GM12878 (cell line): Measurements from ENCODE around the gene CLUH. TPM values are rescaled to one million over a fixed set of nuclear protein-coding genes. Genes with fewer than 3 reads are reported as not detected.

Experiments
- ATAC-seq: fragments of 200-7000 bp; cut with Tn5 transposase; 3 replicates; pipeline ENCODE4 v1.9.1; 2020; ENCODE audit warnings: mild to moderate bottlenecking, moderate library complexity
- BruUV-seq: library from RNA; stranded (reverse); fragments of 400-500 nt; replicated peaks from 2 replicates; lab custom pipeline; 2021; lab: Mats Ljungman, UMichigan
- CTCF ChIA-PET: fragments of 300-600 bp; sonication (Branson Sonifier 250); formaldehyde crosslinking; extraction: SDS; loops from one replicate; lab custom pipeline; 2021; ENCODE audit warnings: inconsistent platforms; lab: Yijun Ruan, JAX
- POLR2A ChIA-PET: fragments of 350-600 bp; formaldehyde crosslinking; extraction: SDS; loops from one replicate; lab custom pipeline; 2021; ENCODE audit warnings: inconsistent platforms; lab: Charles Lee
- RAD21 ChIA-PET: fragments of 300-600 bp; sonication (Branson Sonifier 250); formaldehyde crosslinking; loops from one replicate; lab custom pipeline; 2023; ENCODE audit warnings: antibody characterized with exemption; ENCODE audit not compliant: unreplicated experiment; lab: Charles Lee
- SMC1A ChIA-PET: fragments of 300-600 bp; sonication (Branson Sonifier 250); formaldehyde crosslinking; loops from one replicate; lab custom pipeline; 2023; ENCODE audit not compliant: unreplicated experiment, uncharacterized antibody; lab: Charles Lee
- DNase-seq: peaks from one replicate; pipeline ENCODE4 v3.0.0-alpha.2; 2011; ENCODE audit warnings: low read depth, low spot score
- FAIRE-seq: peaks from 3 replicates; lab custom pipeline; 2011; peaks lifted over from hg19 to GRCh38; lab: Jason Lieb, UNC
- H2AFZ ChIP-seq: 2 replicates; pipeline ENCODE4 v1.6.0; 2011; ENCODE audit warnings: low read depth, low read length, control low read depth; ENCODE audit not compliant: control insufficient read depth
- H3K27ac ChIP-seq: 2 replicates; pipeline ENCODE4 v1.5.1; 2011; ENCODE audit warnings: control low read depth; ENCODE audit not compliant: control insufficient read depth, insufficient read depth
- H3K27me3 ChIP-seq, 2 experiments: replicated peaks in 1 of 2; 2 replicates each; pipeline versions ENCODE4 v1.6.0 to v1.6.1; 2011; ENCODE audit warnings: low read length in 1 of 2; ENCODE audit not compliant: control insufficient read depth in 2 of 2, insufficient read depth in 2 of 2
- H3K36me3 ChIP-seq, 2 experiments: 2 replicates each; pipeline ENCODE4 v1.5.1; 2011; ENCODE audit warnings: low read length in 1 of 2; ENCODE audit not compliant: control insufficient read depth in 2 of 2, insufficient read depth in 2 of 2
- H3K4me1 ChIP-seq: 2 replicates; pipeline ENCODE4 v1.6.1; 2011; ENCODE audit warnings: mild to moderate bottlenecking, low read length, moderate library complexity, mixed read lengths; ENCODE audit not compliant: control insufficient read depth, insufficient read depth
- H3K4me2 ChIP-seq: 2 replicates; pipeline ENCODE4 v1.6.0; 2011; ENCODE audit warnings: control low read depth; ENCODE audit not compliant: control insufficient read depth, insufficient read depth
- H3K4me3 ChIP-seq: fragments of 200-600 bp; sonication (generic); 2 replicates; pipeline ENCODE4 v1.5.1; 2016
- H3K79me2 ChIP-seq: 2 replicates; pipeline ENCODE4 v1.6.0; 2011; ENCODE audit warnings: low read length; ENCODE audit not compliant: control insufficient read depth, insufficient read depth
- H3K9ac ChIP-seq: 2 replicates; pipeline ENCODE4 v1.8.0; 2011; ENCODE audit warnings: low read length, control low read depth, mixed read lengths; ENCODE audit not compliant: control insufficient read depth, insufficient read depth
- H3K9me3 ChIP-seq: replicated peaks from 3 replicates; pipeline ENCODE4 v1.5.1; 2011; ENCODE audit warnings: mild to moderate bottlenecking, low read length; ENCODE audit not compliant: control insufficient read depth, insufficient read depth
- H4K20me1 ChIP-seq: 2 replicates; pipeline ENCODE4 v1.6.0; 2011; ENCODE audit not compliant: control insufficient read depth, insufficient read depth
- CHD2 ChIP-seq: IDR thresholded peaks from 2 replicates; pipeline ENCODE4 v1.6.1; 2011; ENCODE audit warnings: low read depth, low read length, improper control_type of control experiment, borderline replicate concordance
- FOXM1 ChIP-seq: IDR thresholded peaks from 2 replicates; pipeline ENCODE4 v1.6.1; 2012; ENCODE audit warnings: low read depth, mild to moderate bottlenecking, inconsistent platforms, low read length, moderate library complexity
- KLF5 ChIP-seq: fragments of 450-650 bp; IDR thresholded peaks from 2 replicates; pipeline ENCODE4 v1.6.1; 2014; ENCODE audit warnings: mild to moderate bottlenecking; ENCODE audit not compliant: partially characterized antibody
- WGBS: methylation state at CpG from one replicate; pipeline ENCODE4 v1.1.6; 2016; ENCODE audit warnings: low lambda C conversion rate; ENCODE audit not compliant: insufficient replicate concordance, insufficient coverage; ENCODE audit errors: missing lambda C conversion rate; 5-methylcytosine and 5-hydroxymethylcytosine counted together
- in situ Hi-C: fragments of 300-500 bp; cut with MboI; formaldehyde crosslinking; loops from 9 replicates; pipeline ENCODE4 v1.14.3; 2018; ENCODE audit warnings: mixed read lengths
- intact Hi-C: fragments of 100-400 bp; cut with micrococcal nuclease; formaldehyde crosslinking; loops from one replicate; pipeline ENCODE4 v1.14.2; 2022; ENCODE audit not compliant: unreplicated experiment
- polyA plus RNA-seq, 11 experiments: library from polyadenylated mRNA; depleted of rRNA in 4 of 11; unstranded in 6 of 11; stranded (reverse) in 5 of 11; fragments of >200 nt; fragmentation: Nextera tagmentation in 4 of 11; fragmentation: Illumina TruSeq in 1 of 11; extraction: Ambion mirVana in 4 of 11; extraction: Trizol in 1 of 11; gene quantifications; 1 replicate in 1 of 11; 2 replicates in 10 of 11; pipeline versions ENCODE4 v1.2.1 to v1.2.3, GENCODE V29; 2011 to 2016; ENCODE audit warnings: inconsistent platforms in 2 of 11, missing spikeins in 2 of 11, low read depth in 1 of 11
- total RNA-seq, 4 experiments: library from RNA; depleted of rRNA in 3 of 4; stranded (reverse); fragments of >200 nt in 3 of 4; fragmentation: Illumina TruSeq in 1 of 4; extraction: Trizol in 1 of 4; gene quantifications; 2 replicates each; pipeline versions ENCODE4 v1.2.1 to v1.2.3, GENCODE V29; 2013 to 2021
- TF ChIP-seq, protein P1 (sequence below): IDR thresholded peaks from 2 replicates; pipeline ENCODE4 v1.6.1; 2011; ENCODE audit warnings: low read depth, low read length, improper control_type of control experiment, borderline replicate concordance

The CLUH gene
- total and polyA plus RNA-seq, 10 of the 15 experiments (the other 5 are each of a cell fraction or from before 2014, with no cell fraction given) = 0.11 to 147 (median 60.2) TPM

DNA sequence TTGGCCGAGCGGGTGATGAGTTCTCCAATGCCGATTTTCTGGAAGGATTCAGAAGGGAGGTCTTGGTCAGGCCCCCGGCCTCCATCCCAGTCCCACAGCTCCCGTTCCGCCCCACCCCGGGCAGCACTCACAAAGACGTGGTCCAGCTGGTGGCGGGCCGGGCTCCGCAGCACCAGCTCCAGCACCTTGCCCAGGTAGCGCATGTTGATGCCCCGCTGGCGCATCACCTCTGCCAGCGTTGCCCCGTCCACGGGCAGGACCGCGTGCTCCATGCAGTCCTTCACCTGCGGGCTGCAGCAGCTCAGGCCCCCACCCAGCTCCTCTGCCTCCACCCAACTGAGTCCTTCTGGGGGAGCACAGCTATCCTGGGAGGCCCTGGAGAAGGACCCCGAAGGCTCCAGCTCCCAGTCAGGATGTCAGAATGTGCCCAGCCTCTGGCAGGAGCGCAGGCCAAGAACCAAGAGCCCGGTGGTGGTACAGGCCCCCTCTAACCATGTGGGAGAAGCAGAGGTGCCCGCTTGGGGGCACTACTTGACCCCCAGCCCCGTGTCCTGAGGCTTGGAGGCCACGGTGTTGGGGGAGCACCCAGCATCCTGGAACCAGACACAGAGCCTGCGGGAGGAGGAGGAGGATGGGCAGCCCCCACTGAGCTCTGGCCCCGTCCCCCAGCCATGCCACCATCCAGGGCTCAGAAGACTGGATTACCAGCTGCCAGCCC is 16.2 kb downstream of the CLUH start:
- no peak overlapping the region for H3K9ac ChIP-seq
- peaks cover 0 to 56% of the 10 kb centered on the region in 2 experiments; a peak in 3 of 4 replicates for H3K36me3 ChIP-seq
- ChIA-PET CTCF (no interaction called here), POLR2A (no interaction called here), RAD21 (no interaction called here), SMC1A (no interaction called here)
- H3K79me2 ChIP-seq = no peaks in the 10 kb centered on the region
- no peak for DNase-seq
- H4K20me1 ChIP-seq = peaks cover 2% of the 10 kb centered on the region; the same call in 1 of the 2 replicates
- H3K27me3 ChIP-seq = no peaks in the 10 kb centered on the region
- no peak for FAIRE-seq
- 97% methylated on average over 14 of the region's 28 CpGs for WGBS
- no peak overlapping the region for H3K4me3 ChIP-seq
- no TSS peak for BruUV-seq
- intact Hi-C loops (no loop called here), in situ Hi-C loops (no loop called here)
- TF ChIP-seq, protein P1, sequence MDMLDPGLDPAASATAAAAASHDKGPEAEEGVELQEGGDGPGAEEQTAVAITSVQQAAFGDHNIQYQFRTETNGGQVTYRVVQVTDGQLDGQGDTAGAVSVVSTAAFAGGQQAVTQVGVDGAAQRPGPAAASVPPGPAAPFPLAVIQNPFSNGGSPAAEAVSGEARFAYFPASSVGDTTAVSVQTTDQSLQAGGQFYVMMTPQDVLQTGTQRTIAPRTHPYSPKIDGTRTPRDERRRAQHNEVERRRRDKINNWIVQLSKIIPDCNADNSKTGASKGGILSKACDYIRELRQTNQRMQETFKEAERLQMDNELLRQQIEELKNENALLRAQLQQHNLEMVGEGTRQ = no peak
- no peak for TF ChIP-seq FOXM1
- TF ChIP-seq KLF5 = no peak
- TF ChIP-seq CHD2 = no peak
- no peak overlapping the region for H2AFZ ChIP-seq
- ATAC-seq = no peak
- no peaks in the 10 kb centered on the region for H3K4me1 ChIP-seq
- H3K9me3 ChIP-seq = no peaks in the 10 kb centered on the region
- H3K27ac ChIP-seq = no peak overlapping the region
- H3K4me2 ChIP-seq = no peak overlapping the region
